GM10266 (cell line): ENCODE measurements around the gene JAZF1.

ENCODE experiments used
- DNase-seq: peaks from one replicate; pipeline ENCODE4 v3.0.0; 2012; ENCODE audit errors: extremely low spot score
- TF ChIP-seq, protein P1 (sequence below): IDR thresholded peaks from 2 replicates; pipeline ENCODE4 v1.5.1; 2012; ENCODE audit warnings: mild to moderate bottlenecking, low read depth; ENCODE audit not compliant: control insufficient read depth, insufficient read depth; ENCODE audit errors: missing control alignments

The JAZF1 gene

GRCh38 chr7:28135760-28136159 lies 44.8 kb downstream of the JAZF1 start:
- TF ChIP-seq, protein P1, sequence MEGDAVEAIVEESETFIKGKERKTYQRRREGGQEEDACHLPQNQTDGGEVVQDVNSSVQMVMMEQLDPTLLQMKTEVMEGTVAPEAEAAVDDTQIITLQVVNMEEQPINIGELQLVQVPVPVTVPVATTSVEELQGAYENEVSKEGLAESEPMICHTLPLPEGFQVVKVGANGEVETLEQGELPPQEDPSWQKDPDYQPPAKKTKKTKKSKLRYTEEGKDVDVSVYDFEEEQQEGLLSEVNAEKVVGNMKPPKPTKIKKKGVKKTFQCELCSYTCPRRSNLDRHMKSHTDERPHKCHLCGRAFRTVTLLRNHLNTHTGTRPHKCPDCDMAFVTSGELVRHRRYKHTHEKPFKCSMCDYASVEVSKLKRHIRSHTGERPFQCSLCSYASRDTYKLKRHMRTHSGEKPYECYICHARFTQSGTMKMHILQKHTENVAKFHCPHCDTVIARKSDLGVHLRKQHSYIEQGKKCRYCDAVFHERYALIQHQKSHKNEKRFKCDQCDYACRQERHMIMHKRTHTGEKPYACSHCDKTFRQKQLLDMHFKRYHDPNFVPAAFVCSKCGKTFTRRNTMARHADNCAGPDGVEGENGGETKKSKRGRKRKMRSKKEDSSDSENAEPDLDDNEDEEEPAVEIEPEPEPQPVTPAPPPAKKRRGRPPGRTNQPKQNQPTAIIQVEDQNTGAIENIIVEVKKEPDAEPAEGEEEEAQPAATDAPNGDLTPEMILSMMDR = no peak
- DNase-seq = no peak

DNA sequence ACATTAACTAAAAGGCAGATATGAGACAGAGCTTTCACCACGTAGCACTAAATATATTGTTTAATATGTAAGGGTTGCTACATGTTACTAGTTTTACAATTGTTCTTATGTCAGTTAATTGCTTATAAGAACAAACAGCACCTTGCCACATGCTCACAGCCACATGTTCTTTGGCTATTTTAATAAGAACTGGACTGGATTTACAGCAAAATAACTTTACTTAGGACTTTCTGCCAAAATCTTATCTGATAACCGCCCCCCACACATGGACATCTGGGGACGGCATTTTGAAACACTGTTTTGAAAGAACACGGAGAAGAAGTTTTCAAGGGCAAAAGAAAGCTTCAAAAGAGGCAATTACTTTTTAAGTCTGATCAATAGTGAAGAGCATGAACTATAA lies 45.3 kb downstream of the JAZF1 start:
- DNase-seq = no peak
- TF ChIP-seq, protein P1 = no peak

DNA sequence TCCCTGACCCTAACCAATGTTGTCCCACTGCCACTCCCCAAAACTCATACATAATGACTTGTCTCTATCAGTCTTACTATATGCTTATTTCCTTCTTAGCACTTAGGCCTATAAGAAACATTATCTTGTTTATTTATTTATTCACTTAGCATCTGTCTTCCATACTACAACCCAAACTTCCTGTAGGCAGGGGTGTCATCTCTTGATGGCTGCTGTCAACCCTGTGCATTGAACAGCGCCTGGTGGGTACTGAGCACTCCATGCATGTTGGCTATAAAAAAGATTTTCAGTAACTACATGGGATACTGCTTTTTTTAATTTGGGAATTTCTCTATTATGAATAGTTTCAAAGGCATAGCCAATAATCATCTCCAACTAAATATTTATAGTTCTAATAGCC lies 46.7 kb downstream of the JAZF1 start:
- no peak for DNase-seq
- TF ChIP-seq, protein P1 = no peak

DNA sequence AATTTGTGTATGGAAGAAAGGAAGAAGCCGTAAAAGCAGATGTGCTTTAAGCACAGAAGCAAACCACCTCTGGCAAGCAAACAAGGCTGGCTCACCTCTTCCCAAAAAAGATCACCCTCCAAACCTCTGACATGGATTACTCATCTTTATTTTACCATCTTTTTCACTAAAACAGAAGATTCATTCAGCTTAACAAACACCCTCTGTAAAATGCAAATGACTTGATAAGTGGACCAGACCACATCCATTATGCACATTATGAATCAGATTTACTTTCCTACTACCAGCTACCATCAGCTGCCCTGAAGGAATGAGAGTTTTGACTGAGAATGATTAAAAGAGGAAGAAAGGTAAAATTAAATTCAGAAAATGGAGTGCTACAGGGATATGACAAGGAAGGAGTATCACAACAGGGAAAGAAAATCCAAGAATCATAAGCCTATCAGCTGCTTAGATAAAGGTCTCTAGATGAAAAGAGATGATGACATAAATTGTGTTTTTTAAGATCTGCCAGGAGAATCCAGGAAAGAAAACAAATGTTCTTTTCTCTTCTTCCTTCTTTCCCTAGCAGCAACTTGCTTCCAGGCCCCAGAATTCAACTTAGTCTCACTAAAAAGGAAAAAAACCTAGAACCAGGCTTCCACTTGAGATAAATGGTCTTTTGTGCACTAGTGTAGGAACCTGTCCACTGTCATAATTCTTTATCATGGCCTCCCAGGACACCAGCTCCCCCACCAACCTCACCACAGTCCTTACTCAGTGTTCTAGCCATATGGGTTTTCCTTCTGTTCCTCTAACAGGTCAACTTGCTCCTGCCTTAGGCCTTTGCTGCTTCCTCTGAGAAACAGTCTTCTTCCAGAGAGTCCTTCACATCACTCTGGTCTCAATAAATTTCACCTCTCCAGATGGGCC lies 47.4 kb downstream of the JAZF1 start:
- TF ChIP-seq, protein P1 = no peak
- DNase-seq = no peak

GRCh38 chr7:28130277-28130676 lies 50.3 kb downstream of the JAZF1 start:
- TF ChIP-seq, protein P1 = no peak
- DNase-seq = no peak

- no peak for DNase-seq
- TF ChIP-seq, protein P1 = no peak
Observed at GRCh38 chr7:28128608-28129007, 52.0 kb downstream of the JAZF1 start.

DNA sequence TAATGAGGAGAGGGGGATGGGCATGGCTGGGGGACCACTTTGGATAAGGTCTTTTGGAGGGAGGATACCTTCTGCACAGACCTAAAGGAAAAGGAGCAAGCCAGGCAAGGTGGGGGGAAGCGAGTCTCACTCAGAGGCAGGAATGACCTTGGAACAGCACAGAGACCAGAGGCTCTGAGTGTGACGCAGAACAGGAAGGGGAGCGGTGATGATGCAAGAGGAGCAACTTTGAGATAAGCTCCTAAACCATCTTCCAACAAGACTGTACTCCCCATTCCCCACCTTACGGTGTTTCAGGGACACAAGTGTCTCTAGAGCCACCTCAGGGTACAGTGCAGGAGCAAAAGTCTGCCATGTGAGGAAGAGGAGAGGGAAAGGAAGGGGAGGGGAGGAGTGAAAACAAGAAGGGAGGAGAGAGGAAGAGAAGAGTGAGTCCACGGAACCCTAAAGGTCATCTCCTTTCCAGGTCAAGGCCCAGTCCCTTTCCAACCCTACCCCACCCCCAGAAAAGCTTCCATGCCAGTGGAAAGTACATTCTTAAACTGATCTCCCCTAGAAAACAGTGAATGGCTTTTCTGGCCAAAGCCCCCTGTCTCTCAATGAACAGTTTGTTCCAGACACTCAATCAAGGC lies 54.1 kb downstream of the JAZF1 start:
- no peak for DNase-seq
- TF ChIP-seq, protein P1 = no peak
